SJSA1 (cell line): ENCODE data around the gene SPECC1L. TPM values are rescaled to one million over a fixed set of nuclear protein-coding genes. Genes with fewer than 3 reads are reported as not detected.
A peak's percentile ranks its signal among the peaks of the same experiment; 100 is the strongest.
"Not testable (repeated sequence)": the region's sequence is repeated elsewhere in the genome, so short reads cannot be mapped to it uniquely, and the experiment has no call there.

Experiments used
- DNase-seq, 2 experiments: peaks; one replicate each; pipeline ENCODE4 v3.0.0-alpha.2; 2015 to 2020; ENCODE audit warnings: low spot score in 2 of 2, low read depth in 1 of 2
- H3K27ac ChIP-seq: fragments of 250-450 bp; sonication (Bioruptor Pico); 2 replicates; pipeline ENCODE4 v1.5.1; 2020; ENCODE audit warnings: mild to moderate bottlenecking, moderate library complexity
- H3K27me3 ChIP-seq: fragments of 250-450 bp; sonication (Bioruptor Pico); replicated peaks from 2 replicates; pipeline ENCODE4 v1.5.1; 2020; ENCODE audit warnings: mild to moderate bottlenecking, moderate library complexity
- H3K36me3 ChIP-seq: fragments of 250-450 bp; sonication (Bioruptor Pico); 2 replicates; pipeline ENCODE4 v1.5.1; 2020; ENCODE audit warnings: mild to moderate bottlenecking
- H3K4me1 ChIP-seq: fragments of 250-450 bp; sonication (Bioruptor Pico); replicated peaks from 2 replicates; pipeline ENCODE4 v1.6.1; 2021; ENCODE audit warnings: mild to moderate bottlenecking
- H3K4me3 ChIP-seq: fragments of 250-450 bp; sonication (Bioruptor Pico); 2 replicates; pipeline ENCODE4 v1.5.1; 2020; ENCODE audit warnings: mild to moderate bottlenecking
- H3K9me3 ChIP-seq: fragments of 250-450 bp; sonication (Bioruptor Pico); replicated peaks from 2 replicates; pipeline ENCODE4 v1.5.1; 2020; ENCODE audit warnings: mild to moderate bottlenecking
- total RNA-seq: library from RNA; depleted of rRNA; stranded (reverse); fragments of >200 nt; shearing (Covaris generic); gene quantifications from 2 replicates; pipeline ENCODE4 v1.2.3, GENCODE V29; 2014

SPECC1L gene
- total RNA-seq, 1 experiment from 2014 or later, result 42.4 TPM

GRCh38 chr22:24304062-24304675 is 33.5 kb downstream of the SPECC1L start:
- DNase-seq, result no peak
- Histone ChIP-seq H3K27ac (no peak overlapping the region), H3K27me3 (no peaks in the 10 kb centered on the region), H3K36me3 (peaks cover 76% of the 10 kb centered on the region), H3K4me3 (no peak overlapping the region), H3K4me1 (0 out of 2 replicates have a peak, but pooled peaks cover 4% of the 10 kb centered on the region), H3K9me3 (no peaks in the 10 kb centered on the region)

DNA sequence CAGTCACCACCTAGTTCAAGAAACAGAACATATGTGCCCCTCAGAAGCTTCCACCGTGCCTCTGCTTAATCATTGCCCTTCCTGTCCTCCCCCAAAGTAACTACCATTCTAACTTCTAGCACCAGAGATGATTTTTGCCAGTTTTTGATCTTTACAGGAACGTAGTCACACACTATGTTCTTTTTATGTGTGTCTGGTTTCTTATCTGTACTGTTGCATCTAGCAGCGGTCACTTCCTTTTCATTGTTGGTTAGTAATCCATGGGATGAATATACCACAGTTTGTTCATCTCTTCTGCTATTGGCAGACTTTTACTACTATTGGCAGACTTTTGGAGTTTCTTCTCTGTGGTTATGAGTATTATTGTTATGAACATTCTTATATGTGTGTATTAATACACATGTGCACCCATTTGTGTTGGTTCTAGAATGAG is 34.6 kb downstream of the SPECC1L start:
- DNase-seq, result no peak
- 0 out of 2 replicates have a peak, but pooled peaks cover 3% of the 10 kb centered on the region for H3K4me1 ChIP-seq
- peaks cover 81% of the 10 kb centered on the region for H3K36me3 ChIP-seq
- H3K9me3 ChIP-seq, result no peaks in the 10 kb centered on the region
- no peaks in the 10 kb centered on the region for H3K27me3 ChIP-seq
- H3K27ac ChIP-seq, result no peak overlapping the region
- H3K4me3 ChIP-seq, result no peak overlapping the region

DNA sequence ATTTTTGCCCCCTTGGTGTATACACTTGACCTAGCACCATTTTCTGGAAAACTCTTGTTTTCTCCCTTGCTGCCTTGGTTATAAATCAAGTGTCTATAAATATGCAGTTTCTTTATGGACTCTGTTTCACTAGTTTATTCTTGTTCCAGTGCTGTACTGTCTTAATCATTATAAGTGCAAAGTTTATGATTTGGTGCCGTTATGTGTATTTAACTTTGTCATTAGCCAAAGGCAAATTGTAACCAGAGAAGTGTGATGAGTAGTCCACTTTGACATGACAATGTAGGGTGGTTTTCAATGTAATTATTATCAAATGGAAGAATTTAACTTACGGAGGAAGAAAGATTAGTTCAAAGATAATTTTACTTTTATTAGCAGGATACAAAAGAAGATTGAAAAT is 40.3 kb downstream of the SPECC1L start:
- no peak overlapping the region for H3K4me3 ChIP-seq
- no peaks in the 10 kb centered on the region for H3K27me3 ChIP-seq
- peaks cover 79% of the 10 kb centered on the region for H3K36me3 ChIP-seq
- DNase-seq, result no peak
- no peaks in the 10 kb centered on the region for H3K9me3 ChIP-seq
- H3K4me1 ChIP-seq, result peaks cover 8% of the 10 kb centered on the region; the same call in 1 of the 2 replicates
- H3K27ac ChIP-seq, result no peak overlapping the region

DNA sequence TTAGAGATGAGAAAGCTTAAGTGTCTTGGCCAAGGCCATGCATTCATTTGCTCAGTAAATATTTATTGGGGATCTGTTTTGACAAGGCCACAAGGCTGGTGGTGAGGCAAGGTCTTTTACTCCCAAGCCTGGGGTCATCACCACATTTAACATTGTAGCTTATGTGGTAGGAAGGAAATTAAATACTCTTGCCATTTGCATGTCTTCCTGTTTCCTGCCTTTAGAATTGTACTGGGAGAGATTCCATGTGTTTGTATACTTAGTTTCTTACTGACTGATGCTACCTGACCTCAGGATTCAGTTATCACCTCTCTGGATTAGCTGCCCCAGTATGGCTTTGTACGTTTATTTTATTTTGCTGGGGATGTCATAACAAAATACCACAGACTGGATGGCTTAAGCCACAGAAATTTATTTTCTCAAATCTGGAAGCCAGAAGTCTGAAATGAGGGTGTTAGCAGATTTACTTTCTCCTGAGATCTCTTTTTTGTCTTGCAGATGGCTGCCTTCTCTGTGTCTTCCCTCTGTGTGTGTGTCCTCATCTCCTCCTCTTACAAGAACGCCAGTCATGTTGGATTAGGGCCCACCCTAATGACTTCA is 44.8 kb downstream of the SPECC1L start:
- no peak overlapping the region for H3K27ac ChIP-seq
- H3K4me3 ChIP-seq, result no peak overlapping the region
- H3K27me3 ChIP-seq, result no peaks in the 10 kb centered on the region
- H3K36me3 ChIP-seq, result peaks cover 52% of the 10 kb centered on the region
- H3K9me3 ChIP-seq, result no peaks in the 10 kb centered on the region
- peak in 1 of 2 experiments; percentile 52 for DNase-seq
- H3K4me1 ChIP-seq, result peaks cover 16% of the 10 kb centered on the region

- peaks cover 16% of the 10 kb centered on the region for H3K4me1 ChIP-seq
- H3K36me3 ChIP-seq, result peaks cover 57% of the 10 kb centered on the region
- not testable (repeated sequence) for H3K27me3 ChIP-seq, H3K4me3 ChIP-seq, H3K9me3 ChIP-seq, H3K27ac ChIP-seq, DNase-seq
These were observed 45.6 kb downstream of the SPECC1L start for GRCh38 chr22:24316264-24316663.

GRCh38 chr22:24317511-24317910 is 46.9 kb downstream of the SPECC1L start:
- peaks cover 67% of the 10 kb centered on the region for H3K36me3 ChIP-seq
- peaks cover 16% of the 10 kb centered on the region for H3K4me1 ChIP-seq
- H3K9me3 ChIP-seq, H3K27me3 ChIP-seq, H3K27ac ChIP-seq, H3K4me3 ChIP-seq, DNase-seq: not testable (repeated sequence)

DNA sequence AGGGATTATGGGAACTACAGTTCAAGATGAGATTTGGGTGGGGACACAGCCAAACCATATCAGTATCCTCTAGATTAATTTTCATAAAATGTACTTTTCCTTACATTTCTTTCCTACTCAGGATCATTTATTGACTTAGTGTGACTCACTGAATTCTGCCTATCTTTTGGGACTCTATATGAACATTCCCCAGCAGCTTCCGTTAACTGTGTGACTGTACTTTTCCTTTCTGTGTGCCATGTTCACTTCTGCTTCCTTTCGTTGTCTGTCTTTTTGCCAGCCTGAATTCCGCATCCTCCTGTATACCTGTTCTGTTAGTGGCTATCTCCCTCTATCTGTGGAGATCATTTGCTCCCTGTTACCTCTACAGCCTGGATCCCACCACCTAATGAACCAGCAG is 48.8 kb downstream of the SPECC1L start:
- Histone ChIP-seq H3K4me1 (peaks cover 16% of the 10 kb centered on the region), H3K4me3 (no peak overlapping the region), H3K36me3 (peaks cover 66% of the 10 kb centered on the region), H3K9me3 (no peaks in the 10 kb centered on the region), H3K27me3 (no peaks in the 10 kb centered on the region), H3K27ac (no peak overlapping the region)
- DNase-seq, result no peak

DNA sequence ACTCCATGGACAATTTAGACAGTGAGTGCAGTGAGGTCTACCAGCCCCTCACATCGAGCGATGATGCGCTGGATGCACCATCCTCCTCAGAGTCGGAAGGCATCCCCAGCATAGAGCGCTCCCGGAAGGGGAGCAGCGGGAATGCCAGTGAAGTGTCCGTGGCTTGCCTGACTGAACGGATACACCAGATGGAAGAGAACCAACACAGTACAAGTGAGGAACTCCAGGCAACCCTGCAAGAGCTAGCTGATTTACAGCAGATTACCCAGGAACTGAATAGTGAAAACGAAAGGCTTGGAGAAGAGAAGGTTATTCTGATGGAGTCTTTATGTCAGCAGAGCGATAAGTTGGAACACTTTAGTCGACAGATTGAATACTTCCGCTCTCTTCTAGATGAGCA is 51.4 kb downstream of the SPECC1L start:
- H3K27ac ChIP-seq, result no peak overlapping the region

DNA sequence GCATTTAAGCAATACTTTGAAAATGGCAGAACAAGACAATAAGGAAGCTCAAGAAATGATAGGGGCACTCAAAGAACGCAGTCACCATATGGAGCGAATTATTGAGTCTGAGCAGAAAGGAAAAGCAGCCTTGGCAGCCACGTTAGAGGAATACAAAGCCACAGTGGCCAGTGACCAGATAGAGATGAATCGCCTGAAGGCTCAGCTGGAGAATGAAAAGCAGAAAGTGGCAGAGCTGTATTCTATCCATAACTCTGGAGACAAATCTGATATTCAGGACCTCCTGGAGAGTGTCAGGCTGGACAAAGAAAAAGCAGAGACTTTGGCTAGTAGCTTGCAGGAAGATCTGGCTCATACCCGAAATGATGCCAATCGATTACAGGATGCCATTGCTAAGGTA is 51.9 kb downstream of the SPECC1L start:
- peaks cover 74% of the 10 kb centered on the region for H3K36me3 ChIP-seq
- DNase-seq, result no peak
- no peaks in the 10 kb centered on the region for H3K27me3 ChIP-seq
- peaks cover 7% of the 10 kb centered on the region; the same call in 1 of the 2 replicates for H3K4me1 ChIP-seq
- no peaks in the 10 kb centered on the region for H3K9me3 ChIP-seq
- H3K4me3 ChIP-seq, result no peak overlapping the region
- H3K27ac ChIP-seq, result no peak overlapping the region

More for the DNA sequence above, 51.4 kb downstream of the SPECC1L start:
- no peak for DNase-seq
- Histone ChIP-seq H3K4me1 (peaks cover 7% of the 10 kb centered on the region; the same call in 1 of the 2 replicates), H3K27me3 (no peaks in the 10 kb centered on the region), H3K36me3 (peaks cover 70% of the 10 kb centered on the region), H3K4me3 (no peak overlapping the region), H3K9me3 (no peaks in the 10 kb centered on the region)

DNA sequence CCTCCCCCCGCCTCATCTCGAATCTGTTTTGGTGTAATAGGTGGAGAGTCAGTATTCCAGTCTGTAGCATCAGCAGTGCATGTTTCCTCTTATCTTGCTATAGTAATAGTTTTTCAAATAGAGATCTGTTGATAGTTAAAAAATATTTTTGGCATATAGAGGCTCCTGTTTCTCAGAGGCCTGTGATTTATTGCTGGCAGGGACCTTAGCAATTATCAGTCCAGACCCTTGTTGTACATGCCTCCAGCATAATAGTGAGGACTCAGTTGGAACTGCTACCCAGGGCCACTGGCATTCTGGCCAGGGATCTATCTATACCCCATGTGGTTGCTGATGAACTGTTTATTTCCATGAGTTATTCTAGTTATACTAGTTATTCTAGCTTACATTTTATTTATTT is 52.6 kb downstream of the SPECC1L start:
- H3K4me3 ChIP-seq, result no peak overlapping the region
- H3K9me3 ChIP-seq, result no peaks in the 10 kb centered on the region
- DNase-seq, result no peak
- H3K27me3 ChIP-seq, result no peaks in the 10 kb centered on the region
- no peak overlapping the region for H3K27ac ChIP-seq
- peaks cover 7% of the 10 kb centered on the region; the same call in 1 of the 2 replicates for H3K4me1 ChIP-seq
- peaks cover 79% of the 10 kb centered on the region for H3K36me3 ChIP-seq

DNA sequence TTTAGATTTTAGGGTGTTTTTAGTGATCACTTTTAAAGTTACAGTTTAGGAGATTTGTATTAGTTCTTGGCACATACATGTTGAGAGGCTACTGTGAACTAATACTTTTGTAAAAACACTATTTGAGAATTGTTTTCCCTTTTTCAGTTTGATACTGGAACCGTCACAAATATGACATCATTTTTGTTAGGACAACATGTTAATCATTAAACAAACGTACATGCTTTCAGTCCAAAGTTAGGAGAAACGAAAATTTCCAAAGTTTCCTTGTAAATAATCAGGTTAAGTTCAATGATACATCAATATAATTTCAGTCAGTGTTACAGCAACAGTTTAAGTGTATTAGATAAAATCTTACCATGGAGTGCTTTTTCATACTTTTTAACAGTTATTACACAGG is 53.1 kb downstream of the SPECC1L start:
- H3K36me3 ChIP-seq, result peaks cover 79% of the 10 kb centered on the region
- peaks cover 7% of the 10 kb centered on the region; the same call in 1 of the 2 replicates for H3K4me1 ChIP-seq

GRCh38 chr22:24324137-24324536 is 53.5 kb downstream of the SPECC1L start:
- DNase-seq, result no peak
- Histone ChIP-seq H3K9me3 (no peaks in the 10 kb centered on the region), H3K27me3 (no peaks in the 10 kb centered on the region), H3K4me1 (peaks cover 6% of the 10 kb centered on the region; the same call in 1 of the 2 replicates), H3K27ac (no peak overlapping the region), H3K4me3 (no peak overlapping the region), H3K36me3 (peaks cover 83% of the 10 kb centered on the region)

More for the DNA sequence above, 53.1 kb downstream of the SPECC1L start:
- Histone ChIP-seq H3K27me3 (no peaks in the 10 kb centered on the region), H3K4me3 (no peak overlapping the region), H3K9me3 (no peaks in the 10 kb centered on the region), H3K27ac (no peak overlapping the region)
- DNase-seq, result no peak

DNA sequence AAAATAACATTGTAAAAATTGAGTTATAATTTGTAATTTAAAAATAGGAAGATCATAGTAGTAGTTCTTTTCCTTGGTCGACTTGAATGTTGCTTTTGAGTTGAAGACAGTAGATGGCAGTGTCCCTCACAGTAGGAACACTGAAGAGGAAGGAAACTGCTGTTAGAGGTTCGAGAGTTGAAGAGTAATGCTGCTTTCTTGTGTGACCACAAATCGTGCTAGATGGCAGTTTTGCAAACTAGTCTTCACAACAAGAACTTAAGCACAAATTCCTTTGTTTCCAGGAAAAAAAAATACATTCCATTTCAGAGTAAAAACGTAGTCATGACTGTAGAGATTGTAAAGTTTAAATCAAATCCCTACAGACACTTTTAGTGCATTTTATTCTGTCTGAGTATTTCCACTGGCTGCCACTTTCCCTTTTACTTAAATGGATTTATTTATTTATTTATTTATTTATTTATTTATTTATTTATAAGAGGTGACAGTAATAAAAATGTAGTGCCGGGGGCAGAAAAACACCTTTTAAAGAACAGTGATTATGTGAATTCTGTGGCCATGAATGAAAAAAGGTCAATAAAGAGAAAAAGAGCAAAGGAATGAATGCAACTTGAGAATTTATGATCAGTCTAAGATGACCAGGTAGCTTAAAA is 54.6 kb downstream of the SPECC1L start:
- H3K27ac ChIP-seq, result peak overlapping the region; percentile 19
- no peak overlapping the region for H3K4me3 ChIP-seq
- H3K36me3 ChIP-seq, result peaks cover 83% of the 10 kb centered on the region
- DNase-seq, result peak; percentile 54 to 65
- H3K27me3 ChIP-seq, result no peaks in the 10 kb centered on the region
- no peaks in the 10 kb centered on the region for H3K4me1 ChIP-seq
- no peaks in the 10 kb centered on the region for H3K9me3 ChIP-seq

DNA sequence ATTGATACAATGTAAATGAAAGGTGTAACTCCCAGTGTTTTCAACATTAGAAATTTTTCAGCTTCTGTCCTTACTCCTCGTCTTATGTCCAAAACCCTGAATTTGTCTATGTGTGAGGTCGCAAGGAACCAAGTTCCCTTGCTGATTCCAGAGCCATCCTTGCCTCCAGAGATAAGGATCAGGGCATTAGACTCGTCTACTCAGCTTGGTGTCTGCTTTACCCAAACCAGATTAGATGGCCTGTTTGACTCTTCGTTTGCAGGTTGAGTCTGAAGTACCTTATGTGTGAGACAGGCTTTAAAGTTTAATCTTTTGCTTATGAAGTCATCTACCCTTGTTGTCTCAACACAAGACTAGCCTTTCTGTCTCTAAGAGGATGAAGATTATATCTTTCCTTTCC is 55.6 kb downstream of the SPECC1L start:
- Histone ChIP-seq H3K27me3 (no peaks in the 10 kb centered on the region), H3K9me3 (no peaks in the 10 kb centered on the region), H3K36me3 (peaks cover 83% of the 10 kb centered on the region), H3K4me3 (no peak overlapping the region), H3K27ac (no peak overlapping the region), H3K4me1 (no peaks in the 10 kb centered on the region)
- DNase-seq, result no peak
